ENCODE results near the gene EVC2. TPM values are rescaled to one million over a fixed set of nuclear protein-coding genes. Genes with fewer than 3 reads are reported as not detected.
"Not testable (repeated sequence)": the region's sequence is repeated elsewhere in the genome, so short reads cannot be mapped to it uniquely, and the experiment has no call there.

The EVC2 gene
- total RNA-seq, 1 donor from 2014 or later: 12.6 TPM

- Histone ChIP-seq H3K4me3 (ENCODE audit: low read depth, low read length) (no peak overlapping the region), H3K36me3 (ENCODE audit: control insufficient read depth, insufficient read depth, low read length) (peaks cover 1% of the 10 kb centered on the region), H3K27me3 (ENCODE audit: control insufficient read depth, insufficient read depth, low read length) (no peaks in the 10 kb centered on the region)
- no peak for TF ChIP-seq CTCF (IDR thresholded peaks at IDR 0.05; ENCODE audit: insufficient read depth, low read length, poor library complexity, severe bottlenecking)
- DNase-seq (ENCODE audit: low read depth): no peak
These were observed 27.1 kb upstream of the EVC2 start for GRCh38 chr4:5735463-5735862.

GRCh38 chr4:5734853-5735252 is 26.5 kb upstream of the EVC2 start:
- Histone ChIP-seq H3K27me3 (ENCODE audit: control insufficient read depth, insufficient read depth, low read length) (no peaks in the 10 kb centered on the region), H3K36me3 (ENCODE audit: control insufficient read depth, insufficient read depth, low read length) (peaks cover 3% of the 10 kb centered on the region), H3K4me3 (ENCODE audit: low read depth, low read length) (no peak overlapping the region)
- no peak for DNase-seq (ENCODE audit: low read depth)
- no peak for TF ChIP-seq CTCF (IDR thresholded peaks at IDR 0.05; ENCODE audit: insufficient read depth, low read length, poor library complexity, severe bottlenecking)

GRCh38 chr4:5732158-5732557 is 23.8 kb upstream of the EVC2 start:
- no peaks in the 10 kb centered on the region for H3K27me3 ChIP-seq (ENCODE audit: control insufficient read depth, insufficient read depth, low read length)
- TF ChIP-seq CTCF (IDR thresholded peaks at IDR 0.05; ENCODE audit: insufficient read depth, low read length, poor library complexity, severe bottlenecking): no peak
- H3K36me3 ChIP-seq (ENCODE audit: control insufficient read depth, insufficient read depth, low read length): peaks cover 3% of the 10 kb centered on the region
- no peak for DNase-seq (ENCODE audit: low read depth)
- no peak overlapping the region for H3K4me3 ChIP-seq (ENCODE audit: low read depth, low read length)

GRCh38 chr4:5730993-5731990 is 22.9 kb upstream of the EVC2 start:
- DNase-seq (ENCODE audit: low read depth): no peak
- Histone ChIP-seq H3K36me3 (ENCODE audit: control insufficient read depth, insufficient read depth, low read length) (peaks cover 3% of the 10 kb centered on the region), H3K27me3 (ENCODE audit: control insufficient read depth, insufficient read depth, low read length) (no peaks in the 10 kb centered on the region), H3K4me3 (ENCODE audit: low read depth, low read length) (no peak overlapping the region)
- TF ChIP-seq CTCF (IDR thresholded peaks at IDR 0.05; ENCODE audit: insufficient read depth, low read length, poor library complexity, severe bottlenecking): no peak

- Histone ChIP-seq H3K27me3 (ENCODE audit: control insufficient read depth, insufficient read depth, low read length) (no peaks in the 10 kb centered on the region), H3K4me3 (ENCODE audit: low read depth, low read length) (no peak overlapping the region), H3K36me3 (ENCODE audit: control insufficient read depth, insufficient read depth, low read length) (peaks cover 8% of the 10 kb centered on the region)
- no peak for TF ChIP-seq CTCF (IDR thresholded peaks at IDR 0.05; ENCODE audit: insufficient read depth, low read length, poor library complexity, severe bottlenecking)
- no peak for DNase-seq (ENCODE audit: low read depth)
These were observed 22.1 kb upstream of the EVC2 start for GRCh38 chr4:5730436-5730835.

GRCh38 chr4:5728412-5728811 is 20.1 kb upstream of the EVC2 start:
- not testable (repeated sequence) for DNase-seq (ENCODE audit: low read depth); H3K4me3 ChIP-seq (ENCODE audit: low read depth, low read length); H3K27me3 ChIP-seq (ENCODE audit: control insufficient read depth, insufficient read depth, low read length); H3K36me3 ChIP-seq (ENCODE audit: control insufficient read depth, insufficient read depth, low read length)

All from kidney epithelial cell (primary cell).